ENCODE data around the gene KCNQ1.

KCNQ1 gene

DNA sequence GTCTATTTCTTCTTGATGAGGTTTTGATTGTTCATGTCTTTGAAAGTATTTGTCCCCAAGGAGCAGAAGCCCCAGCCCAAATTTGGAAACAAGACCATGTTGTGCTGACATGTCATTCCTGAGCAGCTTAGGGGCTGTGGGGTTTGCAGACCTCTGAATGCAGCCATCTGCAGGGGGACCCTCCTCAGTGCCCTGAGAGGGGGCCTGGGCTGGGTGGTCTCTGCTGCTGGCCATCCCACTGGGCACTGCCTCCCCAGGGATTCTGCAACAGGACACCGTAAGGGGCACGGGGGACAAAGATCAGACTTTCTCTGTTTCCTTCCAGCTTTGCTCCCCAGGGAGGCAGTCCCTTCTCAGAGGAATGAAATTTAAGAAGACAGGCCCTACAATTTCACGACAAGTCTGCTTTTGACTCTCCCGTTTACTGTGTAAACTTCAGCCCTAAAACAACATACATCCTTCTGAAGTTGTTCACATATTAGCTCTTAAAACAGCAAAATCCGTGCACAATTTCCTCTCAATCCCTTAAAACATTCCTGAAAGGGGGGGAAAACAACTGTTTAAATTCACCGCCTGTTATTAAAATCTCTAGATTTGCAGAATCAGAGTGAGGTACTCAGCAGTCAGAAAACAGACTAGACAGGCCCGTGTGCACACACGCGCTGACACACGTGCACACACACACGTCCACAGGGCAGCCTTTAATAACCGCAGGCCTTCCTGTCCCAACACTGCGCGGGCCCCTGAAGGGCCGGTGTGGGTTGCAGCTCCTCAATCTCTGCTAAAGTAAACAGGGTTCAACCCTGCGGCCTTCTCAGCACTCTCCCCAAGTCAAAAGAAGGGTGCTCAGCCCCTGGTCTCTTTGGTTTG, 109.8 kb downstream of the KCNQ1 start:
- DNase-seq = no peak

DNA sequence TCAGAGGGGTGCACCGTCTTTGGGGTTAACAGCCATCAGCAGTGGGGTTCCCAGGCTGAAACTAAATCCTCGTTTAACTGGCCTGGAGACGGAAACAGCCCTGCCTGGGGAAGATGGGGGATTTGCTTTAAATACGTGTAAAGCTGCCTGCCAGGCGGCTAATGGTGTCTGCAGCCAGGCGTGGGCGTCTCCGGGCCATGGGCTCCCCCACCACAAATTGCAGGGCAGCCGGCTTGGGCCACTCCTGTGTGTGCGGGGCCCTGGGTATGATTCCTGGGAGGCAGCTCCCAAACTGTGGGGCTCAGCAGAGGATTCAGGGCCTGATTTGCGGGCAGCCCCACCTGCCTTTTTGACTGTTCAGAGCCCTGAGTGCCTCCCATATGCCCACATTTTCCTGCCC, 110.5 kb downstream of the KCNQ1 start:
- DNase-seq = no peak

DNA sequence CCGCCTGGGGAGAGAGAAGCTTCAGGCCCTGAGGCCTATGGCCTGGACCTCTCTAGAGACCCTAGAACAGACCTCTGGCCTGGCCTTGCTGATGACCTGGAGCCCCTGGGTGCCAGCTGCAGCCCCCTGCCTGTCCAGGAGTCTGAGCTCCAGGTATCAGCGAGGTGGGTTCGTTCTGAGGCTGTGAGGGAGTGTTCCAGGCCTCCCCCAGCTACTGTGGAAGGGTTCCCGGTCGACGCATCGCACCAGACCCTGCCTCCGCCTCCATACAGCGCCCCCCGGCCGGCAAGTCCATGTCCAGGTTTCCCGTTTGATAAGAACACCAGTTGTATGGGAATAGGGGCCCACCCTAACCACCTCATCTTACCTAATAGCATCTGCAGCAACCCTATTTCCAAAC, 111.1 kb downstream of the KCNQ1 start:
- no peak for DNase-seq

DNA sequence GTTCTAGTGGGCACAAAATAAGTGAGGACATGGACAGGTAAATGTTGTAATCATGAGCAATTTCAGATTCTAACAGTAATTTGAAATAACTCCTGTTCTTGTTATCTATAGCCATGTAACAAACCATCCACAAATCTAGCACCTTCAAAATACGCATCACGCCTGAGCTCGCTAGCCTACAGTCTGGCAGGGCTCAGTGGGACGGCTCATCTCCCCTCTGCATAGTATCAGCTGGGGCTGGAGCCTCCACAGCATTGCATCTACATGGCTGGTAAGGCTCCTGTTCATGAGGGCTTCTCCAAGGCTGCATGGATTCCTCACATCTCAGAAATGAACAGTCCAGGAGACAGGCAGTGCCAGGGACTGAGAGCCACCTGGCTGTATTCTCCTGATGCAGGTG, 112.6 kb downstream of the KCNQ1 start:
- DNase-seq = no peak

DNA sequence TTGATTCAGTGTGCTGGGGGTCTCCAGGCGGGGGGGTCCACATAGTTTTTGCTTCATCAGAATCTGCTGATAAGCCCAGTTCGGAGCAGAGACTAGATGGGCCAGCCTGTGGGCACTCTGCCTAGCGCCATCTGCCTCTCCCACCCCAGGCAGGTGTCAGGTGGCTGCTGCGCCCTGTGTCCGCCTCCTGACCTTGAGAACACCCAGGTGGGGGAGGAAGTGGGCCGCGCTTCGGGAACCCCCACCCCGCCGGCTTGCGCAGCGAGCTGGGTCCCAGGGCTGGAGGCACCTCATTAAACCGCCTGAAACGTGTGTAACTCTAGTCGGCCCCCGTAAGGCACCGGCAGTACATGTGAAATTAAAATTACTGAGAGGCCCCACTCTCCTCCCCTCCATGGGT, 113.6 kb downstream of the KCNQ1 start:
- DNase-seq = no peak

DNA sequence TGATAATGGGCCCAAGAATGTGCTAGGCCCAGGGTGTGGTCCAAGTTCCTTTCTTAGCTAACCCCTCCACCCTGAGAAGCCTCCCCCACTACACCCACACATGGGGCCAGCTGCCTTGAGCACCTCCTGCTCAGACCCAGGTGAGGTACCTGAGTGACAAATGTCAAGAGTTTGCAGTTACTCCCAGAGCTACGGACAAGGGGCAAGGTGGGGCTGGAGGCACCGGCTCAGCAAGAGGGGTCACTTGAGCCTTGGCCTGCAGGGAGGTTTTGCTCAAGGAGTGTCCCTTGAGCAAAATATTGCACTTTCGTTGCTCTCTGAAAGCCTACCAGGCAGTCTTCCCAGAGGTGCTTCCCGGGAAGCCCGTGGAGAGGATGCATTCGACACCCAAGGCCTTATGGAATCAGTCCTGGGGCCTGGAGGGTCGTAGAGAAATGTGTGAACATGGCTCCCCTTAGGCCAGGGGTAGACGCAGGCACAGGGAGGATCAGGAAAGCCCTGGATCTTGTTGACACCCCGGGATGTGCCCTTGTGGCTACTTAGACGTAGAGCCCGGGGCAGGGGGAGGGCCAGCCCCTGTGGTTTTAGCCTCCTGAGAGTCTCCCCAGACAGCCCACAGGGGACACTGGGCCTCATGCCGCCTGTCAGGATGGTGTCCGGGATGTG, 114.2 kb downstream of the KCNQ1 start:
- no peak for DNase-seq

DNA sequence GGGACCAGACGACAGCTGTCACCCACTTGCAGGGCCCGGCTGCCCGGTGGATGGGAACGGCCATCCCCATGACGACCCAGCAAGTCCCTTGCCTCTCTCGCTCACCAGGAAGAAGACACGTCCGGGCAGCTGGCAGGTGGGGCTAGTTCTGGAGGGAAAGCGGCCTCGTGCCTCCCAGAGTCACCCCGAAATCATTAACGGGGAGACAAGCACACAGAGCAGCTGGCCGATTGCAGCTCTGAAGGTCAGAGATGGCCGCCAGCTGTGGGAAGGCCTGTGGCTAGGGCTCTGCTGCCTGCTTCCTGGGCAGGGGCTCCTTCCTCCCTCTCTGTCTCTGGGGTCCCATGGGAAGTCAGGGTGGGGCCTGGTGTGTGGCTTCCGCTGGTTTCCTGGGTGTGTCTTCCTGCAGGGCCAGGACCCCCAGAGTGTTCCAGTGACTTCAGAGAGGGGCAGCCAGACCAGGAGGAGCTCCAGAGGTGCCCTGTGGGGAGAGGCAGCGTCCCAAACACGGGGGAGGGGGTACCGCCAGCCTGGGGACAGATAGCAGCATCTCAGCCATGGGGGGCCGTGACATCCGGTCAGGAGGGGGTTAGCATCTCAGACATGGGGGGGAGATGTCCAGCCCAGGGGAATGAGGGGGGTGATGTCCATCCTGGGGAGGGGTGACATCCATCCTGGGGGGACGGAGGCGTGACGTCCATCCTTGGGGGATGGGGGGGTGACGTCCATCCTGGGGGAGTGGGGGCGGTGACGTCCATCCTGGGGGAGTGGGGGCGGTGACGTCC, 114.9 kb downstream of the KCNQ1 start:
- no peak for DNase-seq

DNA sequence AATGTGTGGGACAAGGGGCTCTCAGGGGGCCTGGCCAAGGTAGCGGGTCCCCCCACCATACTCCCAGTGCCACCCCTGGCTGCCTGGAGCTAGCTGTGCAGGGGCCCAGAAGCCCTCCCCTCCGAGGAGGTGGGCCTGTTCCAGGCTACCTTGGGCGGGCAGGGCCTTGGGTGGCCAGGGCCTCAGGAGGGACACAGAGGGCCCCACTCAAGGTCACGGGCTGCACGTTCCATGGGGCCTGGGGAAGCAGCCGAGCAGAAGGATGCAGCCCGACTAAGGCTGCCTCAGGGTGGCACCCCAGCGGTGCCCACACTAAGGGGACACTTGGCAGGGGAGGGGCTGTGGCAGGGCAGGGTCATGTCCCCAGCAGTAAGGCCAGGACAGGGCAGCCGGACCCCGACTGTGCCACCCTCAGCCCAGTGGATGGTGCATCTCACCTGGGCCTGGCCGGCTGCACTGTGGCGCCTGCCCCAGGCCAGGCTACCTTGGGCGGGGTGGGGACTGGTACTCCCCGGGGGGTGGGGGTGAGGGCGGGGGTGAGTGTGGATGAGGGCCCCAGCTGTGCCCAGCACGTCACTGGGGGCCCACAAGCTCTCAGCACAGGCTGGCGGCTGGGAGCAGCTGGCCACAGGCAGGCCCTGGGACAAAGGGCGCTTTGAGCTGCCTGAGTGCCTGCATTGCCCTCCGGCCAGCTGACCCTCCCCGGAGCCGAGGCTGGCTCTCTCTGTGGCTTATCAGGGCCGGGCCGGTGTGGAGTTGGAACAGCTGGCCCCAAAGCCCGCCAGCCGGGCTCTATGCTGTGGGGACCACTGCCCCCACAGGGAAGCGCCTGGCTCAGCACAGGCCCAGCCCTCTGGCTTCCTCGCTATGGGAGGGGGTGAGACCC, 117.1 kb downstream of the KCNQ1 start:
- no peak for DNase-seq

DNA sequence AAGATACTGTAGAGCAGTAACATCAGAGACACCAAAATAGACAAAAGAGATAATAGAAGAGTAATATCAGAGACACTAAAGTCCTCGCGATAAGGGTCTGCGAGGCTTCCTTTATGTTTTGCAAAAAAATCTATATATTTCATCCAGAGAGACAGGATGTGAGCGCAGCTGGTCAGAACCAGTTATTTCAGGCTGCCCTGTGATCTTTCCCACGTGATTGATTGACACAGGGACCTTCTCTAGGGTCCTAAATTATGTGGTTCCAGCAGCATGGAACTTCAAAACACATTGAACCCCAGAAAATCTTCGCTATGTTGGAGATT, 118.0 kb downstream of the KCNQ1 start:
- no peak for DNase-seq

DNA sequence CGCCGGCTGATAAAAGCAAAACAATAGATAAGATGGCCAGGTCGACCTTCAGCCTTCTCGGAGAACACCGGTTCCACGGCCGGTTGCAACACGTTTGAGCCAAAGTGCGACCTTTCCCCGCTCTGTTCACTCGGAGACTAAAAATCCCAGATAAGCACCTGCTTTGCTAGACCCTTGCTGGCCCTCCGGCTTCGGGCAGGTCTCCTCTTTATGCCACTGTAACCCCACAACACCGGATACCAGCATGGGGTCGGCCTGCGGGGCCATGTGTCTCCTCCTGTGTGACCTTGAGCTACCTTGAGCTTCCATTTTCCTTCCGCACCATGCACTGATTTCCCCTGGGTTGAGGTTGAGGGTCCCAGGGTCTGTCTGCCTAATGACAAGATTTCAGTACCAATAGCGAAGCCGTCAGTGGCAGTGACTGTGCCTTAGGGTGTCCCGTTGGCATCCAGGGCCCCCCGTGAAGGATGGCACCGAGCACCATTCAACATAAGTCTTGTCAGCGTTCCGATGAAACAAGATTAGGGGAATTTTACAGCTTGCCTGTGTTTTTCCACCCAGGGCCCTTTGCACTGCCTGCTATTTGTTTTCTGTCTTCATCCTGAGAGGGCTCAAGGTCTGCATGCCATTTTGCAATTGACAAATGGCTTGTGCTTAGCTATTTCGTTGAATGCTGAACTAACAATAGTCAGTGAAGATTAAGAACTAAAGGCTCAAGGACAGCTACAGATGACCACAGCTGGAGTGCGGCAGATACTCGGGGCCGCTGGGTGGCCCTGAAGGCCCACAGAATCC, 118.6 kb downstream of the KCNQ1 start:
- DNase-seq = no peak

DNA sequence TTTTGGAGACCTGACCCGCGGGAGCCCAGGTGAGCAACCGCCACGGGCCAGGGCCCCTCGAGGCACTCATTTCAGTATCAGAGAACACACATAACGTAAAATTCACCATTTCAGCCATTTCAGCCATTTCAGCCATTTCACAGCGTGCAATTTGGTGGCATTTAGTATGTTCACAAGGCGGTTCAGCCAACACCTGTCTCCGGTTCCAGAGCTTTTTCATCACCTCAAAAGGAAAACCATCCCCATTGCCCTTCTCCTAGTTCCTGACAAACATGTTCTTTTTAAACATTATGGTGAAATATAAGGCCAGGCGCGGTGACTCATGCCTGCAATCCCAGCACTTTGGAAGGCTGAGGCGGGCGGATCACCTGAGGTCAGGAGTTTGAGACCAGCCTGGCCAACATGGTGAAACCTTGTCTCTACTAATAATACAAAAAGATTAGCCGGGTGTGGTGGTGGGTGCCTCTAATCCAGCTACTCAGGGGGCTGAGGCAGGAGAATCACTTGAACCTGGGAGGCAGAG, 119.3 kb downstream of the KCNQ1 start:
- no peak for DNase-seq

DNA sequence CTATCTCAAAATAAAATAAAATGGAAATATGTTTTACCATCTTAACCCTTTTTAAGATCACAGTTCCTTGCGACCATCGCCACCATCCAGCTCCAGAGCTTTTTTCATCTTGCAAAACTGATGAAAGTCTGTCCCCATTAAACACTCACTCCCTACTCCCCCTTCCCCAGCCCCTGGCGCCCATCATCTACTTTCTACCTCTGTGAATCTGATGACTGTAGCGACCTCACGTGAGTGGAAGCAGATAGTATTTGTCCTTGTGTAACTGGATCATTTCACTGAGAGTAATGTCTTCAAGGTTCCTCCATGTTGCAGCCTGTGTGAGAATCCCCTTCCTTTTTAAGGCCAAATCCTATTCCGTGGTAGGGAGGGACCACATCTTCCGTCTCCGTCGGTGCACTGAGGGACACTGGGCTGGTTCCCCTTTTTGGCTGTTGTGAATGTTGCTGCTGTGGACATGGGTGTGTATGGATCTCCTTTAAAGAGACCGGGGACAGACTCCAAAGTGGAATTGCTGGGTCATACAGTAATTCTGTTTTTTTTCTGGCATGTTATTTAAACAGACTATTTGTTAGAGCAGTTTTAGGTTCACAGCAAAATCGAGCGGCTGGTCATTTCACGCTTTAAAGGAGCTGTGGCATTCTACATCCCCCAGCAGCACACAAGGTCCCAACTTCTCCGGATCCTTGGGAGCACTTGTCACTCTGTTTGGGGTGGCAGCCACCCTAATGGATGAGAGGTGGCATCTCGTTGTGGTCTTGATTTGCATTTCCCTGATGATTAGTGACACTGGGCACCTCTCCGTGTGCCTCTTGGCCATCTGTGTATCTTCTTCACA, 120.0 kb downstream of the KCNQ1 start:
- no peak for DNase-seq

DNA sequence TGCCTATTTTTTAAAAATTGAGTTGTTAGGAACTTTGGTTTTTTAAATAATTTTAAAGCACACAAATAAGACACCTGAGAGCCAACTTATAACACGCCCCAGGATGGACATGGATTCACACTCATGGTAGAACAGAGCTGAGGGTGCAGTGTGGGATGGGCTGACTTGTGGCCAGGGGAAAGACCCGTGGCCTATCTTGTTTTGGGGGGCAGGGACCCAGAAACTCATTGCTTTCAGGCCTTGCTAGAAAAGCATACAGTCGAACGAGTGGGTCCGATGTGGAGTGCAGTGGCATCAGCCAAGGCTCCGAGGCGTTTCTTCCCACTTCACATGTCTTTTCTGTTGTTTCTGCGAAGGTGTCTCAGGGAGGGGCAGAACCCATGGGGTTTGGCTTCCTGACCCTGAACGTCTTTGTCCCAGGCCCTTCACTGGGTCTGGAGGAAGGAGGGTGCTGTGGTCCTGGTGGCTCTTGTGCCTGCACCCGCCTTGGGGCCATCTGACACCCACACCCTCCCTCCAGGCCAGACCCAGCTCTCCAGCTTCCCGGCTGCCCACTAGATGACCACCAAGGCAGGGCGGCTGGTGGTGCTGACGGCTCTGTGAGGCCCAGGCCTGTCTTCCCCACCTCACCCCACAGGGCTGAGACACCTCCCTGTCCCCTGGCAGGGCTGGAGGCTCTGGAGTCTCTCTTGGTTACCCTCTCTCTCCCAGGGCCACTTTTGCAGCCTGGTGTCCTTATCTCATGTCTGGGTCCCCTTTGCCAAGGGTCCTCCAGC, 120.8 kb downstream of the KCNQ1 start:
- DNase-seq = no peak

DNA sequence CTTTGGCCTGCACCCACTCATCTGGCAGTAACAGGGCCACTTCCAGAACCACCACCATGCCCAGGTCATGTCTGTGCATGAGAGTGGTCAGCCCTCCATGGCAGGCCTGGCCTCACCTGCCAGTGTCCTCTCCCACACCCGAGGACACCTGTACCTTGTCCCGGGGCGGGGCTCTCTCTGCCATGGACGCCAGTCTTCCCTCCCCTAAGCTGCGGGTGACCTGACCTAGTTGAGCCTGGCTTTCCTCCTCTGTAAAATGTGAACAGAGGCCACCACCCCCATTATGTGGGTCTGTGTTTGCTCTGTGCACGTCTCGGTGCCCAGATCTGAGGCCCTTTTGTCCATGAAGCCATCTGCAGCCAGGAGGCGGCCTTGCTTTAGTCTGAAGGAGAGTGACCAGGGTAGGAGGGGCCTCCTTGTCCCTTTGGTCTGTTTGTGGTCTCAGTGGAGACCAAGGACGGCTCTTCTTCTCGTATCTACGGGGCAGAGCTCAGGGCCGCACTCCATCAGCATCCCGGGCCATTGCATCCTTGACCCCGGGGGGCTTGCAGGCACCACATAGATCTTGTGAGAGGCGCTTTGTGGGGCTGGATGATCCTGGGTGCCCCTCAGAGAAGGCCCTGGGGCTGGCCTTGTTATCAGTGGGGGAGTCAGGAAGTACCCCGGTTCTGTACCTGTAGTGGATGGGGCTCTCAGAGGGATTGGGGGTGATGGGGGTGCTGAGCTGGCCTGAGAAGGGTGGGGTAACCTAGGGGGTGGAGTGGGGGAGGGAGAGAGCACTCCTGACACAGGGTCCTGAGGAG, 121.6 kb downstream of the KCNQ1 start:
- no peak for DNase-seq

DNA sequence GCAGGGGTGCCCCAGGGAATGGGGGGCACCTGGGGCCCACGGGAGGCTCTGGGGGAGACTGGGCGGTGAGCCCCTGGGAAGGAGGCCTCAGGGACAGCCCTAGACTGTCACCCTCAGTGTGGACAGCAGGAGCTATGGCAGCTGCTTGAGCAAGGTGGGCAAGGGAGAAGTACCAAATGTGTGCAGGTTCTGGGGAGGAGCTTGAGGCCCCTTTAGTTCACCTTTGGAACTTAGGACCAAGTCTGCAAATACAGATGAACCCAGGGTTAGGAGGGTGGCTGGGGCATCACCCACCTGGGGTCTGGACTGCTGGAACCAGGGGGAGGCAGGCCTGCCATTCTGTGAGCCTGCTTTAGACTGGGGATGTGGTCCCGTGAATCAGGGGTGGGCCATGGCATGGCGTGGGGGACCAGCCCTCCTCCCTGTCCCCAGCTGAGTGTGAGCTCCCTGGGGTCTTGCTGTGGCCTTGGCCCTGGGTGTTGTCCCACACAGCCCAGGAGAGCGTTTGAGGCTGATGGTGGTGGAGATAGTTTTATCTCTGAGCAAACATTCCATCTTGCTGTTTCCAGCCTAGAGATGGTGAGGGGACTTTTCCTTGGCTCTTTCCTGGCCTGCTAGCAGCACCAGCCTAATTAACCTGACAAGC, 122.3 kb downstream of the KCNQ1 start:
- no peak for DNase-seq

DNA sequence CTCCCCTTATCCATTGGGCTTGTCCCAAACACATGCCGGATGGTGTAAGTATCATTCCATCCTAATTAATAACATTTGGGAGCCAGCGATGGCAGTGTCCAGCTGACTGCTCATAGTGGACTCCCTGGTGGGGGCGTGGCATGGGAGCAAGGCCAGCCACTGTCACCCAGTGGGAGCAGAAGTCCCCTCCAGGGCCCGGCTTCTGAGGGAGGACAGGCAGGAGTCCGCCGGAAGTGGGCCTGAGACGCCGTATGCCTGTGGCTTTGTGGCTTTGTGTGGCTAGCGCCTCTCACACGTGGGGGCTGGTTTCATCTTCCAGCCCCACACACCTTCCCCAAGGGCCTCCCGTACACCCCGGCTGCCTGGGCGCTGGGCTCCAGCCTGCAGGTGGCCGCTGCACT, 124.5 kb downstream of the KCNQ1 start:
- DNase-seq = no peak

DNA sequence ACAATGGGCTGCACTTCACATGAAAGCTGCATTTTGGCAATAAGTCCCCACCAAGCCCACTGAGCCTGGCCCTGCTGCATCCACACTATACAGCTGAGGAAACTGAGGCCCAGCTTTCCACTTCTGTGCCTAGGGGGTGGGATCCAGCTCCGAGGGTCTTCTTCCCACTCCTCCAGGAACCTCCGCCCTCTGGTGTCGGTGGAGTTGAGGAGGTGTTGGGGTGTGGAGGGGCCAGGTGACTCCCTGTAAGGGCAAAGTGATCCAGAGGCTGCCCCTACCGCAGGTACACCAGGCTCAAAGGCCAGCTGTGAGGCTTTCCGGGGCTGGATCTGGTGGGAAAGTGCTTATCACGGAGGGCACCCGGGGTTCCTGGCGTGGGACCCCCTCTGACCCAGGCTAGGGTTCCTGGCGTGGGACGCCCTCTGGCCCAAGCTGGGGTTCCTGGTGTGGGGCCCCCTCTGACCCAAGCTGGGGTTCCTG, 125.0 kb downstream of the KCNQ1 start:
- DNase-seq = no peak

DNA sequence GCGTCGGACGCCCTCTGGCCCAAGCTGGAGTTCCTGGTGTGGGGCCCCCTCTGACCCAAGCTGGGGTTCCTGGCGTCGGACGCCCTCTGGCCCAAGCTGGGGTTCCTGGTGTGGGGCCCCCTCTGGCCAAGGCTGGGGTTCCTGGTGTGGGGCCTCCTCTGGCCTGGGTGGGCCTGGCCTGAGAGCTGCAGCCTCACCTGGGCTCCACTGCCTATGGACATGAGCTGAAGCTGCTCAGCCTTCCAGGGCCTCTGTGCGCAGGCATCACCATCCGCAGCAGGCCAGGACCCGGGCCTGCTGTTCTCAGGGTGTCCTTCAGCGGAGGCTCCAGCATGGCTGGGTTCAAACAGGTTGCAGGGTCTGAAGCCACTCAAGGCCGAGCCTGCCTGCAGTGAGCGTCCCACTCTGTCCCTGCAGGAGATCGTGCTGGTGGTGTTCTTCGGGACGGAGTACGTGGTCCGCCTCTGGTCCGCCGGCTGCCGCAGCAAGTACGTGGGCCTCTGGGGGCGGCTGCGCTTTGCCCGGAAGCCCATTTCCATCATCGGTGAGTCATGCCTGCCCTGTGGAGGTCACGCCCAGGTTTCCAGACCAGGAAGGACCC, 125.5 kb downstream of the KCNQ1 start:
- no peak for DNase-seq

All from activated CD8-positive, alpha-beta memory T cell treated with anti-CD3 and anti-CD28 coated beads, Interleukin-2, amount 50 U/mL, for 48 hours (primary cell).